ENCODE results near the gene ACOX1. TPM values are rescaled to one million over a fixed set of nuclear protein-coding genes. Genes with fewer than 3 reads are reported as not detected.

Gene ACOX1
- total and polyA plus RNA-seq, 2 of the 13 experiments (the other 11 are each of a cell fraction or from before 2014, with no cell fraction given) = 86.4 to 120 TPM

DNA sequence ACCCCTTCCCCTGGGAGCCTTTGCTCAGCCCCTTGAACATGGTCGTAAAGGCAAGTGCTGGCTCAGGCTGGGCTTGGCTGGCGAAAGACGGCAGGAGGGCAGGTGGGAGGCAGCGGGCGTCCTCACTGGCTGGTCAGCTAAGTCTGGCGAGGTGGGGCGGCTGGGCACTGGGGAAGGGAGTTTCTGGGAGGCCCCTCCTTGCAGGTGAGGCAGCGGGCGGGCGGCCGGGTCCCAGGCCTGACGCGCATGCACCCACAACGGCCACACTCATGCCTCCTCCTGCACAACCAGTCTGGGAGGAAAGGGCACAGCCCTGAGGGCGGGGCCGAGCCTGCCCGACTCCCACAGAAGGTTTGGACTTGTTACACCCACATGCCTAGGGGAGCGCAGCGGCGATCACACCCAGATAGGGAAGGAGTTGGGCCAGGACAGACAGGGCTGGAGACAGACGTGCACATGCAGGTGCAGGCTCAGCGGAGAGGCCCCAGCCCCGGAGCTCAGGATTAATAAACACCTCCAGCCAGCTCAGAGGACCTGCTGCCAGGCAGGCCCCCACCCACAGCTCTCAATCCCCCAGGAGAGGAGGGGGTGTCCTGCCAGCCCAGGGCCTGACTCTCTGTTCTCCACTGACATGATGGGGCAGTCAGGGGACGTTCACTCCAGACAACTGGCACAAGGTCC is 48.3 kb upstream of the ACOX1 start, which contains the start of gene EVPL (continued):
- TF ChIP-seq ADNP (CRISPR knock-in tag; IDR thresholded peaks at IDR 0.05) = 0 out of 2 replicates have a peak, but pooled peaks have one; percentile 9
- TF ChIP-seq PAWR (CRISPR knock-in tag; IDR thresholded peaks at IDR 0.05; ENCODE audit: borderline replicate concordance) = no peak; the same call in 1 of the 2 replicates
- TF ChIP-seq HNF4G (IDR thresholded peaks at IDR 0.05; ENCODE audit: borderline replicate concordance, low read depth, low read length) = no peak
- TF ChIP-seq HNF4G (CRISPR knock-in tag; IDR thresholded peaks at IDR 0.05; ENCODE audit: borderline replicate concordance, low read depth) = 0 out of 2 replicates have a peak, but pooled peaks have one; percentile 65
- TF ChIP-seq ZNF484 (CRISPR knock-in tag; IDR thresholded peaks at IDR 0.05; ENCODE audit: borderline replicate concordance, low read depth) = no peak
- TF ChIP-seq PHF5A (CRISPR knock-in tag; IDR thresholded peaks at IDR 0.05; ENCODE audit: low read depth, unreplicated experiment) = no peak
- no peak for TF ChIP-seq ZNF224 (CRISPR knock-in tag; IDR thresholded peaks at IDR 0.05)
- no peak for TF ChIP-seq AGO1 (IDR thresholded peaks at IDR 0.05; ENCODE audit: low read depth, low read length, poor library complexity, severe bottlenecking)
- TF ChIP-seq SAFB2 (CRISPR knock-in tag; IDR thresholded peaks at IDR 0.05; ENCODE audit: borderline replicate concordance, low read depth) = 0 out of 2 replicates have a peak, but pooled peaks have one; percentile 17
- no peak for TF ChIP-seq EP300 (IDR thresholded peaks at IDR 0.05; ENCODE audit: low read depth in 2 of 2, low read length in 2 of 2)
- TF ChIP-seq EP300 (CRISPR knock-in tag; IDR thresholded peaks at IDR 0.05; ENCODE audit: borderline replicate concordance) = 0 out of 2 replicates have a peak, but pooled peaks have one; percentile 9
- TF ChIP-seq, protein P1, sequence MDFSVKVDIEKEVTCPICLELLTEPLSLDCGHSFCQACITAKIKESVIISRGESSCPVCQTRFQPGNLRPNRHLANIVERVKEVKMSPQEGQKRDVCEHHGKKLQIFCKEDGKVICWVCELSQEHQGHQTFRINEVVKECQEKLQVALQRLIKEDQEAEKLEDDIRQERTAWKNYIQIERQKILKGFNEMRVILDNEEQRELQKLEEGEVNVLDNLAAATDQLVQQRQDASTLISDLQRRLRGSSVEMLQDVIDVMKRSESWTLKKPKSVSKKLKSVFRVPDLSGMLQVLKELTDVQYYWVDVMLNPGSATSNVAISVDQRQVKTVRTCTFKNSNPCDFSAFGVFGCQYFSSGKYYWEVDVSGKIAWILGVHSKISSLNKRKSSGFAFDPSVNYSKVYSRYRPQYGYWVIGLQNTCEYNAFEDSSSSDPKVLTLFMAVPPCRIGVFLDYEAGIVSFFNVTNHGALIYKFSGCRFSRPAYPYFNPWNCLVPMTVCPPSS (IDR thresholded peaks at IDR 0.05) = no peak
- TF ChIP-seq, protein P2, sequence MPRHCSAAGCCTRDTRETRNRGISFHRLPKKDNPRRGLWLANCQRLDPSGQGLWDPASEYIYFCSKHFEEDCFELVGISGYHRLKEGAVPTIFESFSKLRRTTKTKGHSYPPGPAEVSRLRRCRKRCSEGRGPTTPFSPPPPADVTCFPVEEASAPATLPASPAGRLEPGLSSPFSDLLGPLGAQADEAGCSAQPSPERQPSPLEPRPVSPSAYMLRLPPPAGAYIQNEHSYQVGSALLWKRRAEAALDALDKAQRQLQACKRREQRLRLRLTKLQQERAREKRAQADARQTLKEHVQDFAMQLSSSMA (CRISPR knock-in tag; IDR thresholded peaks at IDR 0.05) = no peak; the same call in 1 of the 2 replicates
- TF ChIP-seq RELA (CRISPR knock-in tag; IDR thresholded peaks at IDR 0.05) = peak; percentile 59; the same call in 1 of the 2 replicates
- no peak for TF ChIP-seq KLF9 (CRISPR knock-in tag; IDR thresholded peaks at IDR 0.05; ENCODE audit: low read depth)
- TF ChIP-seq PHB2 (IDR thresholded peaks at IDR 0.05; ENCODE audit: partially characterized antibody) = no peak
- no peak for TF ChIP-seq ZNF644 (CRISPR knock-in tag; IDR thresholded peaks at IDR 0.05; ENCODE audit: low read depth)
- 0 out of 2 replicates have a peak, but pooled peaks have one; percentile 63 for TF ChIP-seq ZNF142 (CRISPR knock-in tag; IDR thresholded peaks at IDR 0.05)
- peak; percentile 59; the same call in 1 of the 2 replicates for TF ChIP-seq ZNF253 (CRISPR knock-in tag; IDR thresholded peaks at IDR 0.05; ENCODE audit: borderline replicate concordance)
- TF ChIP-seq RFX5 (IDR thresholded peaks at IDR 0.05; ENCODE audit: low read depth, low read length) = no peak
- TF ChIP-seq, protein P3, sequence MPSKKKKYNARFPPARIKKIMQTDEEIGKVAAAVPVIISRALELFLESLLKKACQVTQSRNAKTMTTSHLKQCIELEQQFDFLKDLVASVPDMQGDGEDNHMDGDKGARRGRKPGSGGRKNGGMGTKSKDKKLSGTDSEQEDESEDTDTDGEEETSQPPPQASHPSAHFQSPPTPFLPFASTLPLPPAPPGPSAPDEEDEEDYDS (CRISPR knock-in tag; IDR thresholded peaks at IDR 0.05) = peak; percentile 80
- no peak for TF ChIP-seq MEIS1 (CRISPR knock-in tag; IDR thresholded peaks at IDR 0.05; ENCODE audit: borderline replicate concordance)
